Measurements from ENCODE around the gene OTULIN.

Gene OTULIN

GRCh38 chr5:14674983-14675854, 10.7 kb downstream of the OTULIN start:
- TF ChIP-seq CTCF (IDR thresholded peaks at IDR 0.05; ENCODE audit: low read depth, low read length) (no peak), EZH2phosphoT487 (IDR thresholded peaks at IDR 0.05; ENCODE audit: low read depth) (no peak)
- H3K4me3 ChIP-seq (ENCODE audit: low read length) = peak overlapping the region; percentile 58
- no peaks in the 10 kb centered on the region for H3K27me3 ChIP-seq (ENCODE audit: low read depth, low read length)
- H2AFZ ChIP-seq (ENCODE audit: low read depth, low read length) = no peak overlapping the region
- H3K4me2 ChIP-seq (ENCODE audit: low read length) = peak overlapping the region; percentile 71
- H4K20me1 ChIP-seq (ENCODE audit: insufficient read depth, low read length) = peaks cover 44% of the 10 kb centered on the region
- peaks cover 40% of the 10 kb centered on the region for H3K36me3 ChIP-seq (replicated peaks; ENCODE audit: low read depth, low read length)
- no peaks in the 10 kb centered on the region for H3K9me3 ChIP-seq (ENCODE audit: insufficient read depth, low read length)
- H3K4me1 ChIP-seq (ENCODE audit: low read length) = peaks cover 62% of the 10 kb centered on the region
- peak overlapping the region; percentile 19; the same call in 1 of the 2 replicates for H3K9ac ChIP-seq (ENCODE audit: low read length)
- peak overlapping the region; percentile 46 for H3K27ac ChIP-seq (ENCODE audit: low read length)
- peaks cover 84% of the 10 kb centered on the region for H3K79me2 ChIP-seq (ENCODE audit: low read length)

- Histone ChIP-seq H4K20me1 (ENCODE audit: insufficient read depth, low read length) (peaks cover 40% of the 10 kb centered on the region), H3K27ac (ENCODE audit: low read length) (peak overlapping the region; percentile 46), H3K4me1 (ENCODE audit: low read length) (peaks cover 62% of the 10 kb centered on the region), H2AFZ (ENCODE audit: low read depth, low read length) (no peak overlapping the region), H3K9me3 (ENCODE audit: insufficient read depth, low read length) (no peaks in the 10 kb centered on the region), H3K4me3 (ENCODE audit: low read length) (peak overlapping the region; percentile 58), H3K27me3 (ENCODE audit: low read depth, low read length) (no peaks in the 10 kb centered on the region), H3K79me2 (ENCODE audit: low read length) (peaks cover 78% of the 10 kb centered on the region), H3K9ac (ENCODE audit: low read length) (peak overlapping the region; percentile 19; the same call in 1 of the 2 replicates), H3K4me2 (ENCODE audit: low read length) (peak overlapping the region; percentile 71), H3K36me3 (replicated peaks; ENCODE audit: low read depth, low read length) (peaks cover 40% of the 10 kb centered on the region)
- TF ChIP-seq CTCF (IDR thresholded peaks at IDR 0.05; ENCODE audit: low read depth, low read length) = no peak
Observed at GRCh38 chr5:14675865-14676300, 11.4 kb downstream of the OTULIN start.

GRCh38 chr5:14676320-14676719, 11.8 kb downstream of the OTULIN start:
- Histone ChIP-seq H3K9ac (ENCODE audit: low read length) (0 out of 2 replicates have a peak overlapping the region, but pooled peaks have one; percentile 19), H3K4me1 (ENCODE audit: low read length) (peaks cover 57% of the 10 kb centered on the region), H3K27ac (ENCODE audit: low read length) (peak overlapping the region; percentile 46; the same call in 1 of the 2 replicates), H3K36me3 (replicated peaks; ENCODE audit: low read depth, low read length) (peaks cover 40% of the 10 kb centered on the region), H2AFZ (ENCODE audit: low read depth, low read length) (no peak overlapping the region), H3K4me3 (ENCODE audit: low read length) (peak overlapping the region; percentile 58), H3K79me2 (ENCODE audit: low read length) (peaks cover 74% of the 10 kb centered on the region), H3K4me2 (ENCODE audit: low read length) (peak overlapping the region; percentile 71), H3K9me3 (ENCODE audit: insufficient read depth, low read length) (no peaks in the 10 kb centered on the region), H3K27me3 (ENCODE audit: low read depth, low read length) (no peaks in the 10 kb centered on the region), H4K20me1 (ENCODE audit: insufficient read depth, low read length) (peaks cover 36% of the 10 kb centered on the region)
- TF ChIP-seq EZH2phosphoT487 (IDR thresholded peaks at IDR 0.05; ENCODE audit: low read depth) (no peak), CTCF (IDR thresholded peaks at IDR 0.05; ENCODE audit: low read depth, low read length) (no peak)

- Histone ChIP-seq H3K79me2 (ENCODE audit: low read length) (peaks cover 50% of the 10 kb centered on the region), H3K4me3 (ENCODE audit: low read length) (no peak overlapping the region), H3K36me3 (replicated peaks; ENCODE audit: low read depth, low read length) (peaks cover 52% of the 10 kb centered on the region), H3K9me3 (ENCODE audit: insufficient read depth, low read length) (no peaks in the 10 kb centered on the region), H4K20me1 (ENCODE audit: insufficient read depth, low read length) (peaks cover 23% of the 10 kb centered on the region; the same call in 1 of the 2 replicates), H3K27ac (ENCODE audit: low read length) (no peak overlapping the region; the same call in 1 of the 2 replicates), H3K4me1 (ENCODE audit: low read length) (peaks cover 46% of the 10 kb centered on the region), H3K27me3 (ENCODE audit: low read depth, low read length) (no peaks in the 10 kb centered on the region), H2AFZ (ENCODE audit: low read depth, low read length) (no peak overlapping the region), H3K4me2 (ENCODE audit: low read length) (no peak overlapping the region; the same call in 1 of the 2 replicates), H3K9ac (ENCODE audit: low read length) (no peak overlapping the region)
- TF ChIP-seq EZH2phosphoT487 (IDR thresholded peaks at IDR 0.05; ENCODE audit: low read depth) (no peak), CTCF (IDR thresholded peaks at IDR 0.05; ENCODE audit: low read depth, low read length) (no peak)
Observed at GRCh38 chr5:14678773-14679334, 14.3 kb downstream of the OTULIN start.

All from OCI-LY3 (cell line).